ENCODE results near the gene PRSS8. TPM values are rescaled to one million over a fixed set of nuclear protein-coding genes. Genes with fewer than 3 reads are reported as not detected.
A peak's percentile ranks its signal among the peaks of the same experiment; 100 is the strongest.

PRSS8 gene
- polyA plus RNA-seq, 1 donor from 2014 or later = not detected

- H3K4me3 ChIP-seq (ENCODE audit: low read length) = peak overlapping the region; percentile 91
Measured at GRCh38 chr16:31183432-31184428, 48.2 kb upstream of the PRSS8 start.

GRCh38 chr16:31182391-31182790 lies 46.9 kb upstream of the PRSS8 start:
- Histone ChIP-seq H4K20me1 (ENCODE audit: insufficient read depth) (peaks cover 55% of the 10 kb centered on the region), H3K27me3 (ENCODE audit: insufficient read depth, low read depth, low read length) (no peaks in the 10 kb centered on the region), H3K4me2 (ENCODE audit: low read length) (no peak overlapping the region), H3K9me2 (ENCODE audit: insufficient read depth, low read length) (no peaks in the 10 kb centered on the region), H3K9me3 (ENCODE audit: low read length) (no peaks in the 10 kb centered on the region), H2AFZ (ENCODE audit: low read depth, low read length) (no peak overlapping the region), H3K4me3 (ENCODE audit: low read length) (peak overlapping the region; percentile 91), H3K9ac (ENCODE audit: low read length) (no peak overlapping the region), H3K79me2 (replicated peaks; ENCODE audit: insufficient read depth, low read length) (peaks cover 59% of the 10 kb centered on the region), H3F3A (ENCODE audit: insufficient read depth, low read length, poor library complexity, severe bottlenecking) (no peaks in the 10 kb centered on the region), H3K36me3 (ENCODE audit: insufficient read depth, low read length) (peaks cover 4% of the 10 kb centered on the region), H3K27ac (ENCODE audit: low read length) (no peak overlapping the region)
- TF ChIP-seq POLR2AphosphoS5 (IDR thresholded peaks at IDR 0.05) (no peak), TAF1 (IDR thresholded peaks at IDR 0.05; ENCODE audit: low read depth) (no peak)

More at GRCh38 chr16:31183432-31184428, 48.2 kb upstream of the PRSS8 start:
- Histone ChIP-seq H3K27me3 (ENCODE audit: insufficient read depth, low read depth, low read length) (no peaks in the 10 kb centered on the region), H3F3A (ENCODE audit: insufficient read depth, low read length, poor library complexity, severe bottlenecking) (no peaks in the 10 kb centered on the region), H3K9ac (ENCODE audit: low read length) (no peak overlapping the region), H3K9me3 (ENCODE audit: low read length) (no peaks in the 10 kb centered on the region), H3K27ac (ENCODE audit: low read length) (no peak overlapping the region), H4K20me1 (ENCODE audit: insufficient read depth) (peaks cover 65% of the 10 kb centered on the region), H3K9me2 (ENCODE audit: insufficient read depth, low read length) (no peaks in the 10 kb centered on the region), H3K4me2 (ENCODE audit: low read length) (no peak overlapping the region), H3K79me2 (replicated peaks; ENCODE audit: insufficient read depth, low read length) (peaks cover 63% of the 10 kb centered on the region), H2AFZ (ENCODE audit: low read depth, low read length) (no peak overlapping the region), H3K36me3 (ENCODE audit: insufficient read depth, low read length) (peaks cover 4% of the 10 kb centered on the region)
- TF ChIP-seq RAD21 (conservative IDR thresholded peaks at IDR 0.05) (no peak), CTCF (IDR thresholded peaks at IDR 0.05; ENCODE audit: poor library complexity, severe bottlenecking) (no peak), SMC3 (conservative IDR thresholded peaks at IDR 0.05; ENCODE audit: poor library complexity) (no peak)

GRCh38 chr16:31181102-31181830 lies 45.7 kb upstream of the PRSS8 start:
- H3K79me2 ChIP-seq (replicated peaks; ENCODE audit: insufficient read depth, low read length) = peaks cover 51% of the 10 kb centered on the region
- H3K9ac ChIP-seq (ENCODE audit: low read length) = peak overlapping the region; percentile 100
- H4K20me1 ChIP-seq (ENCODE audit: insufficient read depth) = peaks cover 48% of the 10 kb centered on the region

More at GRCh38 chr16:31181102-31181830, 45.7 kb upstream of the PRSS8 start:
- Histone ChIP-seq H3K4me3 (ENCODE audit: low read length) (peak overlapping the region; percentile 91), H3K27me3 (ENCODE audit: insufficient read depth, low read depth, low read length) (no peaks in the 10 kb centered on the region), H2AFZ (ENCODE audit: low read depth, low read length) (no peak overlapping the region), H3K9me3 (ENCODE audit: low read length) (no peaks in the 10 kb centered on the region), H3K9me2 (ENCODE audit: insufficient read depth, low read length) (no peaks in the 10 kb centered on the region), H3K4me2 (ENCODE audit: low read length) (peak overlapping the region; percentile 94), H3K36me3 (ENCODE audit: insufficient read depth, low read length) (peaks cover 4% of the 10 kb centered on the region), H3F3A (ENCODE audit: insufficient read depth, low read length, poor library complexity, severe bottlenecking) (no peaks in the 10 kb centered on the region), H3K27ac (ENCODE audit: low read length) (peak overlapping the region; percentile 99)
- TF ChIP-seq CTCF (IDR thresholded peaks at IDR 0.05; ENCODE audit: poor library complexity, severe bottlenecking) (no peak), RAD21 (conservative IDR thresholded peaks at IDR 0.05) (no peak), MXI1 (conservative IDR thresholded peaks at IDR 0.05; ENCODE audit: poor library complexity, severe bottlenecking) (no peak), POLR2AphosphoS5 (IDR thresholded peaks at IDR 0.05) (peak; percentile 10), EZH2 (IDR thresholded peaks at IDR 0.05; ENCODE audit: borderline replicate concordance, insufficient read depth, low read length, poor library complexity, severe bottlenecking) (no peak), EP300 (conservative IDR thresholded peaks at IDR 0.05; ENCODE audit: poor library complexity, severe bottlenecking) (no peak)

Measured in neural cell (in vitro differentiated cells).